Measurements from ENCODE around the gene SOD3. TPM values are rescaled to one million over a fixed set of nuclear protein-coding genes. Genes with fewer than 3 reads are reported as not detected.

Gene SOD3
- total RNA-seq, 2 experiments from 2014 or later: not detected

GRCh38 chr4:24810871-24811631, 15.7 kb downstream of the SOD3 start:
- Mint-ChIP-seq H3K9me3 (no peaks in the 10 kb centered on the region), H3K36me3 (no peaks in the 10 kb centered on the region), H3K27ac (no peak overlapping the region), H3K27me3 (no peaks in the 10 kb centered on the region), H3K4me3 (no peak overlapping the region), H3K4me1 (ENCODE audit: low read depth) (no peaks in the 10 kb centered on the region)
- DNase-seq: no peak
- intact Hi-C loops (cut with micrococcal nuclease): no loop called here
- ChIA-PET CTCF (no interaction called here), POLR2A (no interaction called here)

- POLR2A ChIA-PET: no interaction called here
- Mint-ChIP-seq H3K4me1 (ENCODE audit: low read depth) (no peaks in the 10 kb centered on the region), H3K9me3 (no peaks in the 10 kb centered on the region), H3K36me3 (no peaks in the 10 kb centered on the region), H3K27me3 (no peaks in the 10 kb centered on the region), H3K4me3 (no peak overlapping the region), H3K27ac (no peak overlapping the region)
- CTCF ChIA-PET: no interaction called here
- intact Hi-C loops (cut with micrococcal nuclease): no loop called here
- no peak for DNase-seq
Measured at GRCh38 chr4:24813732-24814131, 18.4 kb downstream of the SOD3 start.

GRCh38 chr4:24816797-24817196, 21.4 kb downstream of the SOD3 start:
- ChIA-PET CTCF (no interaction called here), POLR2A (no interaction called here)
- intact Hi-C loops (cut with micrococcal nuclease): no loop called here
- H3K4me1 Mint-ChIP-seq (ENCODE audit: low read depth): no peaks in the 10 kb centered on the region
- H3K27me3 Mint-ChIP-seq: no peaks in the 10 kb centered on the region
- DNase-seq: no peak
- no peak overlapping the region for H3K4me3 Mint-ChIP-seq
- H3K27ac Mint-ChIP-seq: no peak overlapping the region
- H3K9me3 Mint-ChIP-seq: no peaks in the 10 kb centered on the region
- no peaks in the 10 kb centered on the region for H3K36me3 Mint-ChIP-seq

- Mint-ChIP-seq H3K4me3 (no peak overlapping the region), H3K4me1 (ENCODE audit: low read depth) (no peaks in the 10 kb centered on the region), H3K27me3 (no peaks in the 10 kb centered on the region), H3K27ac (no peak overlapping the region), H3K9me3 (no peaks in the 10 kb centered on the region), H3K36me3 (no peaks in the 10 kb centered on the region)
- DNase-seq: no peak
- ChIA-PET POLR2A (no interaction called here), CTCF (no interaction called here)
- intact Hi-C loops (cut with micrococcal nuclease): no loop called here
Measured at GRCh38 chr4:24820541-24820940, 25.2 kb downstream of the SOD3 start.

GRCh38 chr4:24824720-24825119, 29.3 kb downstream of the SOD3 start:
- intact Hi-C loops (cut with micrococcal nuclease): no loop called here
- no peaks in the 10 kb centered on the region for H3K4me1 Mint-ChIP-seq (ENCODE audit: low read depth)
- H3K36me3 Mint-ChIP-seq: no peaks in the 10 kb centered on the region
- no peaks in the 10 kb centered on the region for H3K9me3 Mint-ChIP-seq
- no peak overlapping the region for H3K27ac Mint-ChIP-seq
- no peak for DNase-seq
- ChIA-PET POLR2A (no interaction called here), CTCF (no interaction called here)
- H3K27me3 Mint-ChIP-seq: no peaks in the 10 kb centered on the region
- no peak overlapping the region for H3K4me3 Mint-ChIP-seq

GRCh38 chr4:24831637-24832036, 36.3 kb downstream of the SOD3 start:
- Mint-ChIP-seq H3K4me1 (ENCODE audit: low read depth) (no peaks in the 10 kb centered on the region), H3K36me3 (no peaks in the 10 kb centered on the region), H3K27me3 (no peaks in the 10 kb centered on the region), H3K27ac (no peak overlapping the region), H3K4me3 (no peak overlapping the region), H3K9me3 (no peaks in the 10 kb centered on the region)
- intact Hi-C loops (cut with micrococcal nuclease): no loop called here
- POLR2A ChIA-PET: no interaction called here
- DNase-seq: no peak
- CTCF ChIA-PET: no interaction called here

GRCh38 chr4:24835696-24836095, 40.3 kb downstream of the SOD3 start:
- H3K27ac Mint-ChIP-seq: no peak overlapping the region
- no peaks in the 10 kb centered on the region for H3K9me3 Mint-ChIP-seq
- POLR2A ChIA-PET: no interaction called here
- intact Hi-C loops (cut with micrococcal nuclease): no loop called here
- H3K4me3 Mint-ChIP-seq: no peak overlapping the region
- no peak for DNase-seq
- CTCF ChIA-PET: no interaction called here
- no peaks in the 10 kb centered on the region for H3K4me1 Mint-ChIP-seq (ENCODE audit: low read depth)
- no peaks in the 10 kb centered on the region for H3K36me3 Mint-ChIP-seq
- H3K27me3 Mint-ChIP-seq: no peaks in the 10 kb centered on the region

GRCh38 chr4:24836661-24837242, 41.4 kb downstream of the SOD3 start:
- Mint-ChIP-seq H3K36me3 (no peaks in the 10 kb centered on the region), H3K4me1 (ENCODE audit: low read depth) (no peaks in the 10 kb centered on the region), H3K9me3 (no peaks in the 10 kb centered on the region), H3K27ac (no peak overlapping the region), H3K4me3 (no peak overlapping the region), H3K27me3 (no peaks in the 10 kb centered on the region)
- ChIA-PET POLR2A (no interaction called here), CTCF (no interaction called here)
- intact Hi-C loops (cut with micrococcal nuclease): no loop called here
- no peak for DNase-seq

GRCh38 chr4:24837336-24837735, 42.0 kb downstream of the SOD3 start:
- ChIA-PET CTCF (no interaction called here), POLR2A (no interaction called here)
- Mint-ChIP-seq H3K36me3 (no peaks in the 10 kb centered on the region), H3K9me3 (no peaks in the 10 kb centered on the region), H3K27me3 (no peaks in the 10 kb centered on the region), H3K4me1 (ENCODE audit: low read depth) (no peaks in the 10 kb centered on the region), H3K4me3 (no peak overlapping the region), H3K27ac (no peak overlapping the region)
- DNase-seq: no peak
- intact Hi-C loops (cut with micrococcal nuclease): no loop called here

GRCh38 chr4:24837781-24838180, 42.4 kb downstream of the SOD3 start:
- POLR2A ChIA-PET: no interaction called here
- intact Hi-C loops (cut with micrococcal nuclease): no loop called here

GRCh38 chr4:24840362-24840761, 45.0 kb downstream of the SOD3 start:
- Mint-ChIP-seq H3K27ac (no peak overlapping the region), H3K4me1 (ENCODE audit: low read depth) (no peaks in the 10 kb centered on the region), H3K27me3 (no peaks in the 10 kb centered on the region), H3K4me3 (no peak overlapping the region), H3K36me3 (no peaks in the 10 kb centered on the region), H3K9me3 (no peaks in the 10 kb centered on the region)
- CTCF ChIA-PET: no interaction called here
- POLR2A ChIA-PET: no interaction called here
- DNase-seq: no peak
- intact Hi-C loops (cut with micrococcal nuclease): no loop called here

More at GRCh38 chr4:24837781-24838180, 42.4 kb downstream of the SOD3 start:
- H3K9me3 Mint-ChIP-seq: no peaks in the 10 kb centered on the region
- no peaks in the 10 kb centered on the region for H3K4me1 Mint-ChIP-seq (ENCODE audit: low read depth)
- no peaks in the 10 kb centered on the region for H3K27me3 Mint-ChIP-seq
- H3K4me3 Mint-ChIP-seq: no peak overlapping the region
- no peak for DNase-seq
- no peaks in the 10 kb centered on the region for H3K36me3 Mint-ChIP-seq
- H3K27ac Mint-ChIP-seq: no peak overlapping the region
- CTCF ChIA-PET: no interaction called here

GRCh38 chr4:24840826-24841543, 45.6 kb downstream of the SOD3 start:
- intact Hi-C loops (cut with micrococcal nuclease): no loop called here
- Mint-ChIP-seq H3K9me3 (no peaks in the 10 kb centered on the region), H3K4me3 (no peak overlapping the region), H3K27me3 (no peaks in the 10 kb centered on the region), H3K27ac (no peak overlapping the region), H3K4me1 (ENCODE audit: low read depth) (no peaks in the 10 kb centered on the region), H3K36me3 (no peaks in the 10 kb centered on the region)
- no peak for DNase-seq
- ChIA-PET POLR2A (no interaction called here), CTCF (no interaction called here)

GRCh38 chr4:24842356-24842755, 47.0 kb downstream of the SOD3 start:
- no peak for DNase-seq
- intact Hi-C loops (cut with micrococcal nuclease): no loop called here
- H3K9me3 Mint-ChIP-seq: no peaks in the 10 kb centered on the region
- no peaks in the 10 kb centered on the region for H3K27me3 Mint-ChIP-seq
- H3K4me1 Mint-ChIP-seq (ENCODE audit: low read depth): no peaks in the 10 kb centered on the region
- no peaks in the 10 kb centered on the region for H3K36me3 Mint-ChIP-seq
- POLR2A ChIA-PET: no interaction called here
- H3K4me3 Mint-ChIP-seq: no peak overlapping the region
- CTCF ChIA-PET: no interaction called here
- H3K27ac Mint-ChIP-seq: no peak overlapping the region
